Medulla oblongata (tissue), 1 donor: ENCODE results near the gene MCRIP2.

Source experiments
- DNase-seq: peaks from one replicate; pipeline ENCODE4 v3.0.0-alpha.2; 2015; ENCODE audit errors: extremely low spot score

Gene MCRIP2

DNA sequence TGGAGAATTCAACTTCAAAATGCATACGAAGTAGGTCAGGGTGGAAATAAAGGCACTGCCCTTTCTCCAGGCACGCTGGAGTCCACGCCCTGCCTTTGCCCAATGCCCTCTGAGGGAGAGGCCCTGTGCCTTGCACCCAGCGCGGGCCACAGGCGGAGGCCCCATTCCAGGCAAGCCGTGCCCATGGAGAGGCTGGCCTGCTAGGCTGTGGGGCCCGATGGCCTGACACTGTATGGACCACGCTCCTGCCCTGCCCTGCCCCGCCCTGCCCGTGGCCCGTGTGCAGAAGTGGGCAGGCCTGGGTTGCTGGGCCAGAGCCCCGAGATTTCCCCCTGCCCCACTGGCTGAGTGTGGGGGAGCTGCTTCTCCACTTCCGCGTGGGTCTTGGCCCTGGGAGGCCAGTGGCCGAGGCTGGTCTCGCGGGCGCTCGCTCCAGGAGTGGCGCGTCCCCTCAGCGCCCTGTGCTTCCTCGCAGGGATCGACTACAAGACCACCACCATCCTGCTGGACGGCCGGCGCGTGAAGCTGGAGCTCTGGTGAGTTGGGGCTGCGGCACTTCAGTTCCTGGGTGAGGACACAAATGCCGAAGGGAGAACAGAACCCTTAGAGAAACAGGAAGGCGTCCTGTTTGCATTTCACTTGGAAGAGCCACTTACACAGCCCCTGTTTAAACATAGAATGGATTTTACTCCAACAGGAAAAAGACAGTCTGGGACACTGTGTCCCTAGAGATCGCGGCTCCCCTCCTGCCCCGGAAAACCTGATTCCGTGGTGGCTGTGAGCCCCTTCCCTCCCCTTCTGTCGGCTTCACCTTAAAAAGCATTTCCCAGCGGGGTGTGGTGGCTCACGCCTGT lies 24.7 kb upstream of the MCRIP2 start:
- DNase-seq, result no peak

GRCh38 chr16:617855-618254 lies 23.8 kb upstream of the MCRIP2 start:
- no peak for DNase-seq

- DNase-seq, result no peak
These were observed 22.0 kb upstream of the MCRIP2 start for GRCh38 chr16:619476-620100.

DNA sequence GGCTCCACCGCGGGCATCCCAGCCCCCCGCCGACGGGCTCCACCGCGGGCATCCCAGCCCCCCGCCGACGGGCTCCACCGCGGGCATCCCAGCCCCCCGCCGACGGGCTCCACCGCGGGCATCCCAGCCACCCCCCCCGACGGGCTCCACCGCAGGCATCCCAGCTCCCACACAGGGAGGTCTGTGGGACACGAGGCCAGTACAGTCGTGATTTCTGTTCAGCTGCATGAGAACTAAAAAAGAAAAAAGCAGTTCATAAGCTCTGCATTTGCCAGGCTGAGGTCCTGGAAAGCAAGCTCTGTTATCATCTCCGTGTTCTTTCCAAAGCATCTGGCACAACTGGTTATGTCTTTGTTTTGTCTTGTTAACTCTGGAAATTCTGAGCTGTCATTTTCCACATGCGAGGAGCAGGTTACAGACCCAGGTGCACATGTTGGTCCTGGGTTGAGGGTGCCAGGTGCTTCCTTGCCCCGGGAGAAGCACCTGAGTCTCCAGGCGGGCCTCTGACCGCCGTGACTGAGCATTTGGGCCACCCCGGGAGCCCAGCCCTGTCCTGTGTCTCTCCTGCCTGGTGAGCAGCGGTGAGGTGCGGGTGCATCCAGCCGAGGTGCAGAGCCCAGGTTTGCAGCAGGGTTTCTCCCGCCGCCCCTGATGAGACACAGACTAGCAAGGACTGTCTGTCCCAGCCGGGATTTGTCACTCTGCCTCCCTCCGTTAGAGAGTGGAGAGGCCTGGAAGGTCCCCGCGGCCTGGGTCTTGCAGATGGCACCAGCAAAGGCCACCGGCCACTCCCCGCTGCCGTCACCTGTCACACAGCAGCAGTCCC lies 20.7 kb upstream of the MCRIP2 start:
- DNase-seq, result no peak

DNA sequence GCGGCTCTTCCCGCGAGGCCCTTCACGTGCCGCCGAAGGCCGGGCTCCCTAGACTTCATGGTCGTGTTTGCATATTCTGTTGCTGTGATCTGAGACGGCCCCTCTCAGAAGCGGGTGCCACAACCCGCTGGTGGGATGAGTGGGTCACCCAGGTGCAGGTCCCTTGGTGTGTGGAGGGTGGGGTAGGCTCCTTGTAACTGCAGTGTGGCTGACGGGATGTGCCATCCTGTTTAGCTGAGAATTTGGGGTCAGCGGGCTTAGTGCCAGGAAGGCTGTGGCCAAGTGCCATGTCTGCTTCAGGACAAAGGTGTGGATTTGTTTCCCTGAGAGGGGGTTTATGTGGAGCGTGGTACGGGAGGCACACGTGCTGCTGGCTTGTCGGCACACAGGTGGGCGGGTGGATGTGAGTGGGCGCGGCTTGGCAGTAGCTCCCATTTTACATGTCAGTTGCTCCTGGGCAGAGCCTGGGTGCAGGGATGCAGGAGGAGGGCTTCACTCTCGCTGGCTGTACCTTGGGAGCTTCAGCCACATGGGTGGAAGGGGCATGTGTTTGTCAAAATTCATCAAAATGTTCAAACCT lies 20.0 kb upstream of the MCRIP2 start:
- no peak for DNase-seq

DNA sequence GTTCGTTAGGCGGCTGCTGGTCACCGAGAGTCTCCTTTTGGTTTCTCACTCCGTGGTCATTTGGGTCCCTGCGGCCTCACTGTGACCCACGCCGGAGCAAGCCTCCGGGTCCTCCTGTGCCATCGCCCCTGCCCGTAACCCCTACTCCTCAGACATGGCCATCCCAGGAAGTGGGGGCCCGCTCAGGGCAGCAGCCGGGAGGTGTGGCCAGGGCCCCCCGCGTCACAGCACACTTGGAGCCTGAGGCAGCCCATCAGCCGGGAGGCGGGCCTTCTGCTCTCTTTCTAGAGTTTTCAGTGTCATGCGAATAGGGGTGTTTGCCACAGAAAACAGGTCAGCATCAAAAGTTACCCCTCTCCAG lies 18.7 kb upstream of the MCRIP2 start:
- no peak for DNase-seq

DNA sequence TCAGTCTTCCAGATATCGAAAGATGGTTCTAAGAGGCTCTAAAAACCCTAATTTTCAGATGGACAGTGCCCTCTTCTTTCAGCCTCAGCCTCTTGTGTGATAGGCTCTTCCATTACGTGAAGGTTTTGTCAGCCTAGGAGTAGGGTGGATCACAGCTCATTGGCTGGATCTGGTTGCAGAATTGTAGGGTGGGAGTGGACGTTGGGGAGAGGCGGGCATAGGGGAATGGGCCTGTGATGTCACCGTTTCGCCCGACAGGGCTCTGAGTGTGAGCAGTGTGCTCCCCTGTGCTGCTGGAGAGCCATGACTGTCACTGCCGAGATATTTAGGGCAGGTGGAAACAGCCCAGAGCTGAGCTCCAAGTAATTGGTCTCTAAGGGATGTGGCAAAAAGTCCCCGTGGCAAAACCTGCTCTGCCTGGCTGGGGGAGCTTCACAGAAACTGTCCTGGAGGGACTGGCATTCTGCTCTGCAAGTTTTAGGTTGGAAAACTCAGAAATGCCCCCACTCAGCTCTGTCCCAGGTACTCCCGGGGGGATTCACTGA lies 17.0 kb upstream of the MCRIP2 start:
- DNase-seq, result no peak

GRCh38 chr16:625117-625976 lies 16.3 kb upstream of the MCRIP2 start:
- no peak for DNase-seq

- no peak for DNase-seq
These were observed 15.5 kb upstream of the MCRIP2 start for GRCh38 chr16:625977-626765.

DNA sequence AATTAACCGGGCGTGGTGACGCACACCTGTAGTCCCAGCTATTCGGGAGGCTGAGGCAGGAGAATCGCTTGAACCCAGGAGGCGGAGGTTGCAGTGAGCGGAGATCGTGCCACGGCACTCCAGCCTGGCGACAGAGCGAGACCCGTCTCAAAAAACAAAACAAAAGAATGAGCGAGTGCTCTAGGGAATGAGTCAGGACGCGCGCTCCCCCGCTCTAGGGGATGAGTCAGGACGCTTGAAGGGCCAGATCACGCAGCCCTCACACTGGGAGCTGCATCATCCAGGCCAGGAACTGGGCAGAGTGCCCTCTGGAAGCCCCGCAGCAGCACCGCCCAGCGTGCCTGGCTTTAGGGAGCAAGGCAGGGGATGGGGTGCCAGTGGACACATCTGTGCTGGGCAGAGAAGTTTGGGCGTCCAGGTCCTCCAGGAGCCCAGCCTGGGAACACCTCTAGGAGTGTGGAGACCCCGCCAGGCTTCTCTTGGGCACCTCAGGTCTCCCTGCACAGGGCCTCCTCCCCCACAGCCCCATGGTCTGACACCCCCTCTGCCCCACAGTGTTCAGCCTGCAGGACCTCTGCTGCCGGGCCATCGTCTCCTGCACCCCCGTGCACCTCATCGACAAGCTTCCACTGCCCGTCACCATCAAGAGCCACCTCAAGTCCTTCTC lies 14.7 kb upstream of the MCRIP2 start:
- DNase-seq, result peak; percentile 48

GRCh38 chr16:627454-628239 lies 14.0 kb upstream of the MCRIP2 start:
- no peak for DNase-seq

DNA sequence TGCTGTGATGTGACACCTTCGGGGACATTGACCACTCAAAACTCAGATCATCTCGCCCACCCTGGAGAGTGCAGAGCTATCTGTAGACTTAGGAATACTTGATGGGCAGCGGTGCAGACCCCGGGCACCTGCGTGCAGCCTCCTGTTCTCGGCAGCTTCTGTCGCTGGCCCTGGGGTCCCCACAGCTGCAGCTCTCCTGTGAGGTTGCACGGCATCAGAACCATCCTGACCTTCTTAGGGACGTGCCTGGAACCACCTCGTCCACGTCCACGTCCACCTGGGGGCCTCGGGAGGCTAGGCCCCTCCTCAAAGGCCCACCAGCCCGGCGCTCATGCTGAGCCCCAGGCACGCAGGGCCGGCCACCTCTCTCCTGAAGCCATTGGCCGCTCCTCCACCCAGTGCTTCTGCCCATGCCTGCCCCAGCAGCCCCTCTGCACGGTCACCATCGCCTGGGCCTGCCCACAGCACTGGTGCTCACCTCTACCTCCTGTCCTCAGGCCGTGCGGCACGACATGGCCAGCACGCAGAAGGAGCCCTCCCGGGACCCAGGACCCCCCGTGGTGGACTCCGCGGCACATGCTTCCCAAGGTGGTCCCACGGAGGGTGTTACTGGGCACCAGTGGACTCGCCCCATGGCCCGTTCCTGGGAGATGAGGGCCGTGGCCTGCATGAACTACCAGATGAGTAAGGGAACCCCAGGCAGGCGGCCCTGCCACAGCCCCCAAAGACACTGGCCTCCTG lies 13.1 kb upstream of the MCRIP2 start:
- DNase-seq, result no peak

GRCh38 chr16:629185-629832 lies 12.3 kb upstream of the MCRIP2 start:
- DNase-seq, result no peak

- no peak for DNase-seq
These were observed 11.8 kb upstream of the MCRIP2 start for GRCh38 chr16:629833-630248.

- no peak for DNase-seq
These were observed 11.3 kb upstream of the MCRIP2 start for GRCh38 chr16:630249-630814.

DNA sequence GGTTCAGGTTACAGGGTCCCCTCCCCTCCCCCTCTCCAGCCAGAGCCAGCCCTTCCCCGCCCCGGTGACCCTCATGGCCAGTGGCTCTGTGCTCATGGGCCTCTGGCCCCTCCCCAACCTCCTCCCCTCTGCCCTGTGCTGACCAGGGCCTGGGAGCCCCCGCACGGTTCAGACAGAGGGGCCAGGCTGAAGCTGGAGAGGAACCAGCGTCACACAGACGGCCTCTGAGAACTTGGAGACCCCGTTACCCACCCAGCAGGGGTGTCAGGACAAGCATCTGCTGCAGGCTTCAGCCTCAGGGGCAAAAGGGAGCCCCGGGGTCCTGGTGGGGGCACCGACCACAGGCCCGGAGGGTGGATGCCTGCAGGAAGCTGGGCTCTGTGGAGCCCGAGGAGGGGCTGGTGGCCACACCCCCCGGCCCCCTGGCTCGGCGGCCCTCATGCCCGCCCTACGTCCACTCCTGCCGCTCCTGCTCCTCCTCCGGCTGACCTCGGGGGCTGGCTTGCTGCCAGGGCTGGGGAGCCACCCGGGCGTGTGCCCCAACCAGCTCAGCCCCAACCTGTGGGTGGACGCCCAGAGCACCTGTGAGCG lies 10.7 kb upstream of the MCRIP2 start, which contains the start of gene WFIKKN1:
Gene WFIKKN1 (plus strand): TSS at position 171 of the 591 bp plus-strand sequence. CDS start 269 bp downstream, at position 440.
- DNase-seq, result no peak
